Left ventricle myocardium inferior (tissue), 1 donor: ENCODE results near the gene TGFB1. TPM values are rescaled to one million over a fixed set of nuclear protein-coding genes. Genes with fewer than 3 reads are reported as not detected.
A peak's percentile ranks its signal among the peaks of the same experiment; 100 is the strongest.

Source experiments
- DNase-seq: peaks from one replicate; pipeline ENCODE4 v3.0.0-alpha.2; 2020
- H3K27ac ChIP-seq: fragments of 200-600 bp; replicated peaks from 2 replicates; pipeline ENCODE4 v1.8.0; 2021
- H3K27me3 ChIP-seq: fragments of 200-600 bp; 2 replicates; pipeline ENCODE4 v1.8.0; 2021; ENCODE audit warnings: low read depth
- H3K36me3 ChIP-seq: fragments of 200-600 bp; 2 replicates; pipeline ENCODE4 v1.8.0; 2021
- H3K4me1 ChIP-seq: fragments of 200-600 bp; 2 replicates; pipeline ENCODE4 v1.8.0; 2021
- H3K4me3 ChIP-seq: fragments of 200-600 bp; 2 replicates; pipeline ENCODE4 v1.8.0; 2021; ENCODE audit warnings: mild to moderate bottlenecking, moderate library complexity
- H3K9me3 ChIP-seq: fragments of 200-600 bp; replicated peaks from 2 replicates; pipeline ENCODE4 v1.8.0; 2021
- intact Hi-C: fragments of 100-400 bp; cut with micrococcal nuclease; formaldehyde crosslinking; loops from one replicate; pipeline ENCODE4 v1.11.0; 2022
- total RNA-seq: library from RNA; stranded (reverse); fragmentation: NEBNext Ultra II Directional; extraction: Animal tissue kit (Norgen Biotek cat#: 25700); gene quantifications from one replicate; pipeline ENCODE4 v1.2.1, GENCODE V29; 2021
- TF ChIP-seq, protein P1 (sequence below): fragments of 200-600 bp; IDR thresholded peaks from 2 replicates; pipeline ENCODE4 v1.8.0; 2021; ENCODE audit warnings: antibody characterized with exemption, mild to moderate bottlenecking, borderline replicate concordance
- donor health status: DM: no; HTN: yes; CAD: no; lungs with severe emphysema.

TGFB1 gene
- total RNA-seq, 1 donor from 2014 or later = 14.9 TPM

GRCh38 chr19:41325640-41325946, 28.1 kb downstream of the TGFB1 start:
- intact Hi-C loops = no loop called here
- Histone ChIP-seq H3K4me3 (peak overlapping the region; percentile 61), H3K36me3 (peaks cover 22% of the 10 kb centered on the region), H3K9me3 (no peaks in the 10 kb centered on the region), H3K27ac (peak overlapping the region; percentile 84), H3K4me1 (peaks cover 87% of the 10 kb centered on the region), H3K27me3 (no peaks in the 10 kb centered on the region)
- no peak for DNase-seq
- TF ChIP-seq, protein P1, sequence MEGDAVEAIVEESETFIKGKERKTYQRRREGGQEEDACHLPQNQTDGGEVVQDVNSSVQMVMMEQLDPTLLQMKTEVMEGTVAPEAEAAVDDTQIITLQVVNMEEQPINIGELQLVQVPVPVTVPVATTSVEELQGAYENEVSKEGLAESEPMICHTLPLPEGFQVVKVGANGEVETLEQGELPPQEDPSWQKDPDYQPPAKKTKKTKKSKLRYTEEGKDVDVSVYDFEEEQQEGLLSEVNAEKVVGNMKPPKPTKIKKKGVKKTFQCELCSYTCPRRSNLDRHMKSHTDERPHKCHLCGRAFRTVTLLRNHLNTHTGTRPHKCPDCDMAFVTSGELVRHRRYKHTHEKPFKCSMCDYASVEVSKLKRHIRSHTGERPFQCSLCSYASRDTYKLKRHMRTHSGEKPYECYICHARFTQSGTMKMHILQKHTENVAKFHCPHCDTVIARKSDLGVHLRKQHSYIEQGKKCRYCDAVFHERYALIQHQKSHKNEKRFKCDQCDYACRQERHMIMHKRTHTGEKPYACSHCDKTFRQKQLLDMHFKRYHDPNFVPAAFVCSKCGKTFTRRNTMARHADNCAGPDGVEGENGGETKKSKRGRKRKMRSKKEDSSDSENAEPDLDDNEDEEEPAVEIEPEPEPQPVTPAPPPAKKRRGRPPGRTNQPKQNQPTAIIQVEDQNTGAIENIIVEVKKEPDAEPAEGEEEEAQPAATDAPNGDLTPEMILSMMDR = no peak

DNA sequence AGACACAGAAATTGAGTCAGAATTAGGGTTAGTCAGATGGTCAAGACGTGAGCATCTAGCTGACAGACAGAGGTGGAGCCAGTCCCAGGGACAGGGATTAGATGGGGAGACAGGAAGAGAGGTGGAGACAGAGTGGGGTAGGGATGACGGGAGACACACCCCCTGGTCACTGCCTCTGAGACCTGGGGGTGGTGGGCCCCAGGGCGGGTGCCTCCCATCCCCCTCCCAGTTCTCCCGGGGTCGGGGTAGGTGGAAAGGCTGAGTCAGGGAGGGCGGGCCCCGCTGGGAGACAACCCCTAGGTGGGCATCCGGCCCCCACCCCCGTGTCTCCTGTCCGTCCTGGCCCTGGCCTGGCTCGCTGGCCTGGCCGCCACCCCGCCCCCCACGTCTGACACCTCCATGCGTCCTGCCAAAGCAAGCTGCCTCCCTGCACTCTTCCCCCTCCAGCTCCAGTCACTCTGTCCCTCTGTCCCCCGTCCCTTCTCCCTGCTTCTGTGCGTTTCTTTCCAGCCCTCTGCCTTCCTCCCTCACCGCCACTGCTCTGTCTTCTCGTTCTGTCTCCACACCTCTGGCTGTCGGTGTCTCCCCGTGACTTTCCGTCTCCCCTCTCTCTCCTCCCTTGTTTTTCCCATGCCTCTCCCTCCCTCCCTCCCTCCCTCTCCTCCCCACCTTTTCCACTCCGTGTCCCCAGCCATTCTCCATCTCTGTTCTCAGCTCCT, 28.6 kb downstream of the TGFB1 start:
- intact Hi-C loops = no loop called here
- H3K27me3 ChIP-seq = no peaks in the 10 kb centered on the region
- peak; percentile 77 for DNase-seq
- peaks cover 22% of the 10 kb centered on the region for H3K36me3 ChIP-seq
- no peaks in the 10 kb centered on the region for H3K9me3 ChIP-seq
- H3K4me1 ChIP-seq = peaks cover 87% of the 10 kb centered on the region
- peak overlapping the region; percentile 84 for H3K27ac ChIP-seq
- H3K4me3 ChIP-seq = peak overlapping the region; percentile 61
- TF ChIP-seq, protein P1 = no peak

- peak overlapping the region; percentile 84 for H3K27ac ChIP-seq
- peaks cover 84% of the 10 kb centered on the region for H3K4me1 ChIP-seq
- TF ChIP-seq, protein P1 = no peak
- no peak overlapping the region for H3K4me3 ChIP-seq
- H3K9me3 ChIP-seq = no peaks in the 10 kb centered on the region
- no peaks in the 10 kb centered on the region for H3K27me3 ChIP-seq
- DNase-seq = no peak
- H3K36me3 ChIP-seq = peaks cover 19% of the 10 kb centered on the region
- intact Hi-C loops = no loop called here
These were observed 29.5 kb downstream of the TGFB1 start for GRCh38 chr19:41324231-41324702.

- Histone ChIP-seq H3K4me1 (peaks cover 77% of the 10 kb centered on the region), H3K36me3 (peaks cover 24% of the 10 kb centered on the region), H3K27me3 (no peaks in the 10 kb centered on the region), H3K9me3 (no peaks in the 10 kb centered on the region), H3K27ac (peak overlapping the region; percentile 84), H3K4me3 (no peak overlapping the region)
- peak; percentile 62 for DNase-seq
- TF ChIP-seq, protein P1 = no peak
- intact Hi-C loops = no loop called here
These were observed 30.1 kb downstream of the TGFB1 start for GRCh38 chr19:41323430-41324125.

DNA sequence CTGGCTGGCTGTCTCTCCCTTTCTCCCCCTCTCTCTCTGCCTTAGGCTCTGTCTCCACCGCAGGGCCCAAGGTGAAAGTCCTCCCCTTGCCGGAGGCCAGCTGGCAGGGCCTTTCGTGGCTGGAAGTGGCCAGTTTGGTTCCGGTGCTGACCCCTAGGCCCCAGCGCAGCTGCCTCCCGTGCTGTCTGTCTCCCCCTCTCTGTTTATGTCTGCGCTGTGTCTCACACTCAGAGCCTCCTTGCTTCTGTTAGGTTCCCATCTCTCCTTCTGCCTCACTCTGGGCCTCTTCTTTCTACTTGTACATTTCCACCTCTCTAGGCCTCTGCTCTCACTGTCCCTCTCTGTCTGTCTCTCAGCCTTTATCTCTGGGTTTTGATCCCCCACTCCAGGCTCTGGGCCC, 30.7 kb downstream of the TGFB1 start:
- peak; percentile 45 for DNase-seq
- H3K36me3 ChIP-seq = peaks cover 30% of the 10 kb centered on the region
- H3K27ac ChIP-seq = peak overlapping the region; percentile 84
- TF ChIP-seq, protein P1 = no peak
- H3K4me1 ChIP-seq = peaks cover 71% of the 10 kb centered on the region
- no peaks in the 10 kb centered on the region for H3K27me3 ChIP-seq
- no peaks in the 10 kb centered on the region for H3K9me3 ChIP-seq
- intact Hi-C loops = no loop called here
- H3K4me3 ChIP-seq = no peak overlapping the region
